ENCODE results near the gene GGTA1. TPM values are rescaled to one million over a fixed set of nuclear protein-coding genes. Genes with fewer than 3 reads are reported as not detected.

GGTA1 gene
- total RNA-seq, 1 donor from 2014 or later, result 14.0 TPM

GRCh38 chr9:121541256-121541655 lies 41.6 kb upstream of the GGTA1 start:
- TF ChIP-seq CTCF (IDR thresholded peaks at IDR 0.05), result no peak
- Histone ChIP-seq H3K4me3 (no peak overlapping the region), H3K9me3 (no peaks in the 10 kb centered on the region), H3K4me1 (peaks cover 13% of the 10 kb centered on the region), H3K27me3 (ENCODE audit: low read depth) (no peaks in the 10 kb centered on the region), H3K36me3 (no peaks in the 10 kb centered on the region), H3K27ac (no peak overlapping the region)
- DNase-seq, result no peak
- intact Hi-C loops (cut with DNase I), result no loop called here
- no peak for ATAC-seq

- ATAC-seq, result peak in 1 of 2 donors; percentile 50
- no peak for TF ChIP-seq CTCF (IDR thresholded peaks at IDR 0.05)
- Histone ChIP-seq H3K9me3 (no peaks in the 10 kb centered on the region), H3K27me3 (ENCODE audit: low read depth) (no peaks in the 10 kb centered on the region), H3K36me3 (no peaks in the 10 kb centered on the region), H3K27ac (no peak overlapping the region), H3K4me1 (peaks cover 7% of the 10 kb centered on the region), H3K4me3 (no peak overlapping the region)
- DNase-seq, result no peak
- intact Hi-C loops (cut with DNase I), result no loop called here
These were observed 38.6 kb upstream of the GGTA1 start for GRCh38 chr9:121538221-121538620.

GRCh38 chr9:121537283-121537682 lies 37.6 kb upstream of the GGTA1 start:
- ATAC-seq, result no peak
- no peak for DNase-seq
- Histone ChIP-seq H3K27me3 (ENCODE audit: low read depth) (no peaks in the 10 kb centered on the region), H3K4me1 (peaks cover 7% of the 10 kb centered on the region), H3K4me3 (no peak overlapping the region), H3K36me3 (no peaks in the 10 kb centered on the region), H3K9me3 (no peaks in the 10 kb centered on the region), H3K27ac (no peak overlapping the region)
- TF ChIP-seq CTCF (IDR thresholded peaks at IDR 0.05), result no peak
- intact Hi-C loops (cut with DNase I), result no loop called here

GRCh38 chr9:121532881-121533280 lies 33.2 kb upstream of the GGTA1 start:
- DNase-seq, result no peak
- ATAC-seq, result no peak
- H3K4me1 ChIP-seq, result peaks cover 7% of the 10 kb centered on the region
- intact Hi-C loops (cut with DNase I), result no loop called here
- H3K27ac ChIP-seq, result no peak overlapping the region
- no peaks in the 10 kb centered on the region for H3K9me3 ChIP-seq
- H3K27me3 ChIP-seq (ENCODE audit: low read depth), result no peaks in the 10 kb centered on the region
- H3K4me3 ChIP-seq, result no peak overlapping the region
- TF ChIP-seq CTCF (IDR thresholded peaks at IDR 0.05), result no peak
- no peaks in the 10 kb centered on the region for H3K36me3 ChIP-seq

GRCh38 chr9:121529237-121529987 lies 29.8 kb upstream of the GGTA1 start:
- peak; percentile 69 to 81 for ATAC-seq
- no peaks in the 10 kb centered on the region for H3K27me3 ChIP-seq (ENCODE audit: low read depth)
- H3K27ac ChIP-seq, result peak overlapping the region; percentile 14
- TF ChIP-seq CTCF (IDR thresholded peaks at IDR 0.05), result no peak
- intact Hi-C loops (cut with DNase I), result no loop called here
- H3K9me3 ChIP-seq, result no peaks in the 10 kb centered on the region
- H3K4me3 ChIP-seq, result no peak overlapping the region
- peak; percentile 79 for DNase-seq
- no peaks in the 10 kb centered on the region for H3K4me1 ChIP-seq
- no peaks in the 10 kb centered on the region for H3K36me3 ChIP-seq

All from lower lobe of right lung (tissue), 2 donors.